Astrocyte (in vitro differentiated cells and primary cell): ENCODE measurements around the gene AZIN2. TPM values are rescaled to one million over a fixed set of nuclear protein-coding genes. Genes with fewer than 3 reads are reported as not detected.
A peak's percentile ranks its signal among the peaks of the same experiment; 100 is the strongest.
"Not testable (repeated sequence)": the region's sequence is repeated elsewhere in the genome, so short reads cannot be mapped to it uniquely, and the experiment has no call there.

Experiments
- DNase-seq: peaks from one replicate; pipeline ENCODE4 v3.0.0-alpha.2; 2010; ENCODE audit warnings: low read depth
- FAIRE-seq: peaks from 2 replicates; lab custom pipeline; 2011; peaks lifted over from hg19 to GRCh38; lab: Jason Lieb, UNC
- H2AFZ ChIP-seq: 2 replicates; pipeline ENCODE4 v1.6.0; 2012; ENCODE audit warnings: low read depth, low read length, inconsistent platforms
- H3K27ac ChIP-seq: 2 replicates; pipeline ENCODE4 v1.5.1; 2011; ENCODE audit warnings: low read depth, low read length, inconsistent platforms
- H3K27me3 ChIP-seq: 2 replicates; pipeline ENCODE4 v1.6.0; 2011; ENCODE audit warnings: low read length, inconsistent platforms; ENCODE audit not compliant: insufficient read depth
- H3K36me3 ChIP-seq: 2 replicates; pipeline ENCODE4 v1.5.1; 2011; ENCODE audit warnings: low read length, inconsistent platforms; ENCODE audit not compliant: insufficient read depth
- H3K4me1 ChIP-seq: 2 replicates; pipeline ENCODE4 v1.5.1; 2011; ENCODE audit warnings: low read length, inconsistent platforms; ENCODE audit not compliant: insufficient read depth
- H3K4me2 ChIP-seq: 2 replicates; pipeline ENCODE4 v1.6.0; 2012; ENCODE audit warnings: low read length, inconsistent platforms
- H3K4me3 ChIP-seq: 2 replicates; pipeline ENCODE4 v1.5.1; 2011; ENCODE audit warnings: low read depth, mild to moderate bottlenecking, low read length, inconsistent platforms; ENCODE audit not compliant: insufficient read depth
- H3K79me2 ChIP-seq: 2 replicates; pipeline ENCODE4 v1.6.0; 2012; ENCODE audit warnings: mild to moderate bottlenecking, low read length, inconsistent platforms; ENCODE audit not compliant: insufficient read depth
- H3K9ac ChIP-seq: 2 replicates; pipeline ENCODE4 v1.6.0; 2012; ENCODE audit warnings: mild to moderate bottlenecking, low read length, inconsistent platforms
- H3K9me3 ChIP-seq: 2 replicates; pipeline ENCODE4 v1.5.1; 2012; ENCODE audit warnings: low read depth, mild to moderate bottlenecking, low read length, inconsistent platforms; ENCODE audit not compliant: insufficient read depth
- H4K20me1 ChIP-seq: 2 replicates; pipeline ENCODE4 v1.6.0; 2012; ENCODE audit warnings: low read length, inconsistent platforms; ENCODE audit not compliant: insufficient read depth
- H3K27ac Mint-ChIP-seq: one replicate; pipeline ENCODE4 v1.8.0; 2021; ENCODE audit warnings: mild to moderate bottlenecking, mixed read lengths; ENCODE audit not compliant: unreplicated experiment
- H3K27me3 Mint-ChIP-seq: one replicate; pipeline ENCODE4 v1.8.0; 2021; ENCODE audit warnings: low read depth, mixed read lengths; ENCODE audit not compliant: unreplicated experiment
- H3K36me3 Mint-ChIP-seq: one replicate; pipeline ENCODE4 v1.8.0; 2021; ENCODE audit warnings: low read depth, mixed read lengths; ENCODE audit not compliant: unreplicated experiment
- H3K4me1 Mint-ChIP-seq: one replicate; pipeline ENCODE4 v1.8.0; 2021; ENCODE audit warnings: low read depth, mixed read lengths; ENCODE audit not compliant: unreplicated experiment
- H3K4me3 Mint-ChIP-seq: one replicate; pipeline ENCODE4 v1.8.0; 2021; ENCODE audit warnings: mild to moderate bottlenecking, moderate library complexity, mixed read lengths; ENCODE audit not compliant: unreplicated experiment
- H3K9me3 Mint-ChIP-seq: one replicate; pipeline ENCODE4 v1.8.0; 2021; ENCODE audit warnings: mild to moderate bottlenecking, mixed read lengths; ENCODE audit not compliant: unreplicated experiment
- EZH2 ChIP-seq: IDR thresholded peaks from 2 replicates; pipeline ENCODE4 v1.6.1; 2012; ENCODE audit warnings: mild to moderate bottlenecking, low read length, inconsistent platforms; ENCODE audit not compliant: insufficient read depth
- total RNA-seq: library from RNA; stranded (reverse); gene quantifications from 2 replicates; pipeline ENCODE4 v1.2.1, GENCODE V29; 2021
- TF ChIP-seq, protein P1 (sequence below): IDR thresholded peaks from 2 replicates; pipeline ENCODE4 v1.5.1; 2011; ENCODE audit warnings: low read depth, mild to moderate bottlenecking, inconsistent platforms, low read length, moderate library complexity; ENCODE audit not compliant: insufficient read depth

AZIN2 gene
- total RNA-seq, 1 donor from 2014 or later = 10.1 TPM

DNA sequence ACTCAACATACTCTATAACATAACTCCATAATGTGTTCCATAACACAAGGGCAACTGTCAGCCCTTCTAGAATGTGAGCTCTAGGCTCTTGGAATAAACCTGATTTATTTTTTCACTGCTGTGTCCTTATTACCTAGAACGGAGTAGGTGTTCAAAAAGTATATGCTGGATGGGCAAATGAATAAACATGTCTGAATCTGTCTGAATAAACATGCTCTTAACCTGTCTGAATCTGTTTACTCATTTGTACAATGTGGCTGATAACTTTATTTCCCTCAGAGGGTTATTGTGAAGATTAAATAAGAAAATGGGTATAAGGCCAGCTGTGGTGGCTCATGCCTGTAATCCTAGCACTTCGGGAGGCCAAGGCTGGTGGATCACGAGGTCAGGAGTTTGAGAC is 42.3 kb downstream of the AZIN2 start:
- H3K27me3 ChIP-seq = no peaks in the 10 kb centered on the region
- Mint-ChIP-seq H3K36me3 (peaks cover 18% of the 10 kb centered on the region), H3K9me3 (peaks cover 2% of the 10 kb centered on the region), H3K27me3 (peaks cover 16% of the 10 kb centered on the region), H3K4me3 (no peak overlapping the region), H3K4me1 (peaks cover 7% of the 10 kb centered on the region), H3K27ac (no peak overlapping the region)
- no peak for TF ChIP-seq EZH2
- TF ChIP-seq, protein P1, sequence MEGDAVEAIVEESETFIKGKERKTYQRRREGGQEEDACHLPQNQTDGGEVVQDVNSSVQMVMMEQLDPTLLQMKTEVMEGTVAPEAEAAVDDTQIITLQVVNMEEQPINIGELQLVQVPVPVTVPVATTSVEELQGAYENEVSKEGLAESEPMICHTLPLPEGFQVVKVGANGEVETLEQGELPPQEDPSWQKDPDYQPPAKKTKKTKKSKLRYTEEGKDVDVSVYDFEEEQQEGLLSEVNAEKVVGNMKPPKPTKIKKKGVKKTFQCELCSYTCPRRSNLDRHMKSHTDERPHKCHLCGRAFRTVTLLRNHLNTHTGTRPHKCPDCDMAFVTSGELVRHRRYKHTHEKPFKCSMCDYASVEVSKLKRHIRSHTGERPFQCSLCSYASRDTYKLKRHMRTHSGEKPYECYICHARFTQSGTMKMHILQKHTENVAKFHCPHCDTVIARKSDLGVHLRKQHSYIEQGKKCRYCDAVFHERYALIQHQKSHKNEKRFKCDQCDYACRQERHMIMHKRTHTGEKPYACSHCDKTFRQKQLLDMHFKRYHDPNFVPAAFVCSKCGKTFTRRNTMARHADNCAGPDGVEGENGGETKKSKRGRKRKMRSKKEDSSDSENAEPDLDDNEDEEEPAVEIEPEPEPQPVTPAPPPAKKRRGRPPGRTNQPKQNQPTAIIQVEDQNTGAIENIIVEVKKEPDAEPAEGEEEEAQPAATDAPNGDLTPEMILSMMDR = no peak
- no peak overlapping the region for H3K4me3 ChIP-seq
- no peak for DNase-seq
- H3K4me1 ChIP-seq = peaks cover 5% of the 10 kb centered on the region
- no peaks in the 10 kb centered on the region for H4K20me1 ChIP-seq
- H3K9me3 ChIP-seq = no peaks in the 10 kb centered on the region
- H3K36me3 ChIP-seq = no peaks in the 10 kb centered on the region
- H3K4me2 ChIP-seq = no peak overlapping the region
- no peak overlapping the region for H2AFZ ChIP-seq
- H3K27ac ChIP-seq = no peak overlapping the region
- H3K9ac ChIP-seq = no peak overlapping the region
- FAIRE-seq = no peak
- H3K79me2 ChIP-seq = peaks cover 10% of the 10 kb centered on the region

DNA sequence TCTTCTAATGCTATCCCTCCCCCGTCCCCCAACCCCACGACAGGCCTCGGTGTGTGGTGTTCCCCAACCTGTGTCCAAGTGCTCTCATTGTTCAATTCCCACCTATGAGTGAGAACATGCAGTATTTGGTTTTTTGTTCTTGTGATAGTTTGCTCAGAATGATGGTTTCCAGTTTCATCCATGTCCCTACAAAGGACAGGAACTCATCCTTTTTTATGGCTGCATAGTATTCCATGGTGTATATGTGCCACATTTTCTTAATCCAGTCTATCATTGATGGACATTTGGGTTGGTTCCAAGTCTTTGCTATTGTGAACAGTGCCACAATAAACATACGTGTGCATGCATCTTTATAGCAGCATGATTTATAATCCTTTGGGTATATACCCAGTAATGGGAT is 43.7 kb downstream of the AZIN2 start:
- H3K27me3 Mint-ChIP-seq, H3K27ac ChIP-seq, H2AFZ ChIP-seq, H3K9ac ChIP-seq, H3K27me3 ChIP-seq, H3K27ac Mint-ChIP-seq, H4K20me1 ChIP-seq, FAIRE-seq, H3K9me3 ChIP-seq, H3K4me3 ChIP-seq, H3K36me3 ChIP-seq, H3K4me1 Mint-ChIP-seq, H3K4me2 ChIP-seq, DNase-seq, H3K9me3 Mint-ChIP-seq, H3K4me3 Mint-ChIP-seq, H3K4me1 ChIP-seq: not testable (repeated sequence)
- peaks cover 10% of the 10 kb centered on the region for H3K79me2 ChIP-seq
- H3K36me3 Mint-ChIP-seq = peaks cover 18% of the 10 kb centered on the region

DNA sequence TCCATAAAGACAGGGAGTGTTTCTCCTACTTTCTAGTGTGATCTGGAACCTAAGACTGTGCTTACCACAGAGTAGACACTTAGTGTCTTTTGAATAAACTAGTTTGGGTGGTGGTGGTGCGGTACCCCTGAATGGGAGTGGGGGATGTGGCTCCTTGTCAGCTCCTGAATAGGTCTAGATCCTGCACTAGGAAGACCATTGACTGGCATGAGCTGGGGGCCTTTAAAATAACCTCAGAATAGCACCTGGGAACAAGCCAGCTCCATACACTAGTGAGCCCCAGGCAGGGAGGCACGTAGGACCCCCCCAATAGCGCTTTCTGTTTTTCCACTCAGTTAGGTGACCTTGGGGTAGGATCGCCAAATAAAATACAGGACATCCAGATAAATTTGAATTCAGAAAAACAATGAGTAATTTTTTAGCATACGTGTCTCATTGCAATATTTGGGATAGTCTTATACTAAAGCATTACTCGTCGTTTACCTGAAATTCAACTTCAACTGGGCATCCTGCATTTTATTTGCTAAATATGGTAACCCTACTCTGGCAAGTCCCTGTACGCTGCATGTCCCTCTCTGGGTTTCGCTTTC is 45.6 kb downstream of the AZIN2 start:
- H3K4me3 ChIP-seq = peak overlapping the region; percentile 95
- Mint-ChIP-seq H3K27ac (peak overlapping the region; percentile 81), H3K27me3 (peaks cover 7% of the 10 kb centered on the region), H3K9me3 (peaks cover 2% of the 10 kb centered on the region), H3K4me1 (no peaks in the 10 kb centered on the region), H3K36me3 (peaks cover 18% of the 10 kb centered on the region), H3K4me3 (peak overlapping the region; percentile 89)
- H2AFZ ChIP-seq = peak overlapping the region; percentile 81
- peaks cover 5% of the 10 kb centered on the region for H3K4me1 ChIP-seq
- no peaks in the 10 kb centered on the region for H3K27me3 ChIP-seq
- H4K20me1 ChIP-seq = no peaks in the 10 kb centered on the region
- no peak for FAIRE-seq
- peak overlapping the region; percentile 88 for H3K27ac ChIP-seq
- DNase-seq = no peak
- H3K79me2 ChIP-seq = peaks cover 10% of the 10 kb centered on the region
- H3K36me3 ChIP-seq = no peaks in the 10 kb centered on the region
- no peaks in the 10 kb centered on the region for H3K9me3 ChIP-seq
- H3K9ac ChIP-seq = peak overlapping the region; percentile 94
- peak overlapping the region; percentile 89 for H3K4me2 ChIP-seq
- TF ChIP-seq EZH2 = no peak
- TF ChIP-seq, protein P1 = no peak
